ENCODE measurements around the gene LAMA4. TPM values are rescaled to one million over a fixed set of nuclear protein-coding genes. Genes with fewer than 3 reads are reported as not detected.

Gene LAMA4
- total RNA-seq, 1 experiment from 2014 or later, result 11.9 TPM

GRCh38 chr6:112173221-112173804 lies 81.1 kb downstream of the LAMA4 start:
- Histone ChIP-seq H3K27ac (ENCODE audit: low read length) (no peak overlapping the region), H3K9me3 (ENCODE audit: control insufficient read depth, insufficient read depth, low read depth, low read length) (no peaks in the 10 kb centered on the region), H3K27me3 (ENCODE audit: control insufficient read depth, insufficient read depth, low read length) (no peaks in the 10 kb centered on the region), H3K4me3 (ENCODE audit: low read depth in 2 of 2, low read length in 2 of 2) (no peak overlapping the region), H3K36me3 (ENCODE audit: control insufficient read depth, insufficient read depth, low read length) (no peaks in the 10 kb centered on the region), H3K4me1 (ENCODE audit: control insufficient read depth, insufficient read depth, low read length) (no peaks in the 10 kb centered on the region)
- intact Hi-C loops (cut with micrococcal nuclease; ENCODE audit: unreplicated experiment) (no loop called here), in situ Hi-C loops (cut with HindIII; ENCODE audit: low pct_unique_long_range_greater_than_20kb, low sequenced_read_pairs) (no loop called here)
- TF ChIP-seq SIN3A (IDR thresholded peaks at IDR 0.05; ENCODE audit: borderline replicate concordance, insufficient read depth, low read depth, low read length) (no peak), POLR2AphosphoS5 (IDR thresholded peaks at IDR 0.05; ENCODE audit: low read depth, low read length) (no peak), TCF7L2 (IDR thresholded peaks at IDR 0.05; ENCODE audit: low read depth, low read length) (no peak)
- TF ChIP-seq, protein P1, sequence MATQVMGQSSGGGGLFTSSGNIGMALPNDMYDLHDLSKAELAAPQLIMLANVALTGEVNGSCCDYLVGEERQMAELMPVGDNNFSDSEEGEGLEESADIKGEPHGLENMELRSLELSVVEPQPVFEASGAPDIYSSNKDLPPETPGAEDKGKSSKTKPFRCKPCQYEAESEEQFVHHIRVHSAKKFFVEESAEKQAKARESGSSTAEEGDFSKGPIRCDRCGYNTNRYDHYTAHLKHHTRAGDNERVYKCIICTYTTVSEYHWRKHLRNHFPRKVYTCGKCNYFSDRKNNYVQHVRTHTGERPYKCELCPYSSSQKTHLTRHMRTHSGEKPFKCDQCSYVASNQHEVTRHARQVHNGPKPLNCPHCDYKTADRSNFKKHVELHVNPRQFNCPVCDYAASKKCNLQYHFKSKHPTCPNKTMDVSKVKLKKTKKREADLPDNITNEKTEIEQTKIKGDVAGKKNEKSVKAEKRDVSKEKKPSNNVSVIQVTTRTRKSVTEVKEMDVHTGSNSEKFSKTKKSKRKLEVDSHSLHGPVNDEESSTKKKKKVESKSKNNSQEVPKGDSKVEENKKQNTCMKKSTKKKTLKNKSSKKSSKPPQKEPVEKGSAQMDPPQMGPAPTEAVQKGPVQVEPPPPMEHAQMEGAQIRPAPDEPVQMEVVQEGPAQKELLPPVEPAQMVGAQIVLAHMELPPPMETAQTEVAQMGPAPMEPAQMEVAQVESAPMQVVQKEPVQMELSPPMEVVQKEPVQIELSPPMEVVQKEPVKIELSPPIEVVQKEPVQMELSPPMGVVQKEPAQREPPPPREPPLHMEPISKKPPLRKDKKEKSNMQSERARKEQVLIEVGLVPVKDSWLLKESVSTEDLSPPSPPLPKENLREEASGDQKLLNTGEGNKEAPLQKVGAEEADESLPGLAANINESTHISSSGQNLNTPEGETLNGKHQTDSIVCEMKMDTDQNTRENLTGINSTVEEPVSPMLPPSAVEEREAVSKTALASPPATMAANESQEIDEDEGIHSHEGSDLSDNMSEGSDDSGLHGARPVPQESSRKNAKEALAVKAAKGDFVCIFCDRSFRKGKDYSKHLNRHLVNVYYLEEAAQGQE (IDR thresholded peaks at IDR 0.05; ENCODE audit: insufficient read depth in 1 of 2, low read depth in 2 of 2, low read length in 1 of 2), result no peak
- TF ChIP-seq, protein P2, sequence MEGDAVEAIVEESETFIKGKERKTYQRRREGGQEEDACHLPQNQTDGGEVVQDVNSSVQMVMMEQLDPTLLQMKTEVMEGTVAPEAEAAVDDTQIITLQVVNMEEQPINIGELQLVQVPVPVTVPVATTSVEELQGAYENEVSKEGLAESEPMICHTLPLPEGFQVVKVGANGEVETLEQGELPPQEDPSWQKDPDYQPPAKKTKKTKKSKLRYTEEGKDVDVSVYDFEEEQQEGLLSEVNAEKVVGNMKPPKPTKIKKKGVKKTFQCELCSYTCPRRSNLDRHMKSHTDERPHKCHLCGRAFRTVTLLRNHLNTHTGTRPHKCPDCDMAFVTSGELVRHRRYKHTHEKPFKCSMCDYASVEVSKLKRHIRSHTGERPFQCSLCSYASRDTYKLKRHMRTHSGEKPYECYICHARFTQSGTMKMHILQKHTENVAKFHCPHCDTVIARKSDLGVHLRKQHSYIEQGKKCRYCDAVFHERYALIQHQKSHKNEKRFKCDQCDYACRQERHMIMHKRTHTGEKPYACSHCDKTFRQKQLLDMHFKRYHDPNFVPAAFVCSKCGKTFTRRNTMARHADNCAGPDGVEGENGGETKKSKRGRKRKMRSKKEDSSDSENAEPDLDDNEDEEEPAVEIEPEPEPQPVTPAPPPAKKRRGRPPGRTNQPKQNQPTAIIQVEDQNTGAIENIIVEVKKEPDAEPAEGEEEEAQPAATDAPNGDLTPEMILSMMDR (IDR thresholded peaks at IDR 0.05), result no peak
- DNase-seq (ENCODE audit: low read depth, low spot score), result no peak
- ATAC-seq, result no peak
- POLR2A ChIA-PET, result no interaction called here
- CTCF ChIA-PET, result interaction anchor here (1.2 kb wide), 1 partner anchor 130 kb away, joined by 3 read pairs; no protein-coding TSS in a partner anchor
- no TSS peak for BruUV-seq (replicated peaks)

GRCh38 chr6:112172540-112172939 lies 81.8 kb downstream of the LAMA4 start:
- in situ Hi-C loops (cut with HindIII; ENCODE audit: low pct_unique_long_range_greater_than_20kb, low sequenced_read_pairs), result no loop called here
- TF ChIP-seq, protein P1 (IDR thresholded peaks at IDR 0.05; ENCODE audit: insufficient read depth in 1 of 2, low read depth in 2 of 2, low read length in 1 of 2), result no peak
- TF ChIP-seq POLR2AphosphoS5 (IDR thresholded peaks at IDR 0.05; ENCODE audit: low read depth, low read length), result no peak
- TF ChIP-seq TCF7L2 (IDR thresholded peaks at IDR 0.05; ENCODE audit: low read depth, low read length), result no peak
- TF ChIP-seq, protein P2 (IDR thresholded peaks at IDR 0.05), result no peak
- Histone ChIP-seq H3K36me3 (ENCODE audit: control insufficient read depth, insufficient read depth, low read length) (no peaks in the 10 kb centered on the region), H3K4me3 (ENCODE audit: low read depth in 2 of 2, low read length in 2 of 2) (no peak overlapping the region), H3K9me3 (ENCODE audit: control insufficient read depth, insufficient read depth, low read depth, low read length) (no peaks in the 10 kb centered on the region), H3K4me1 (ENCODE audit: control insufficient read depth, insufficient read depth, low read length) (no peaks in the 10 kb centered on the region), H3K27ac (ENCODE audit: low read length) (no peak overlapping the region), H3K27me3 (ENCODE audit: control insufficient read depth, insufficient read depth, low read length) (no peaks in the 10 kb centered on the region)
- no peak for ATAC-seq
- CTCF ChIA-PET, result interaction anchor here (1.2 kb wide), 1 partner anchor 129 kb away, joined by 3 read pairs; no protein-coding TSS in a partner anchor
- no TSS peak for BruUV-seq (replicated peaks)
- intact Hi-C loops (cut with micrococcal nuclease; ENCODE audit: unreplicated experiment), result no loop called here
- DNase-seq (ENCODE audit: low read depth, low spot score), result no peak
- POLR2A ChIA-PET, result no interaction called here

Data from Panc1 (cell line).